ENCODE data around the gene C12orf75. TPM values are rescaled to one million over a fixed set of nuclear protein-coding genes. Genes with fewer than 3 reads are reported as not detected.

Gene C12orf75
- total RNA-seq, 1 donor from 2014 or later = 1.1 TPM

DNA sequence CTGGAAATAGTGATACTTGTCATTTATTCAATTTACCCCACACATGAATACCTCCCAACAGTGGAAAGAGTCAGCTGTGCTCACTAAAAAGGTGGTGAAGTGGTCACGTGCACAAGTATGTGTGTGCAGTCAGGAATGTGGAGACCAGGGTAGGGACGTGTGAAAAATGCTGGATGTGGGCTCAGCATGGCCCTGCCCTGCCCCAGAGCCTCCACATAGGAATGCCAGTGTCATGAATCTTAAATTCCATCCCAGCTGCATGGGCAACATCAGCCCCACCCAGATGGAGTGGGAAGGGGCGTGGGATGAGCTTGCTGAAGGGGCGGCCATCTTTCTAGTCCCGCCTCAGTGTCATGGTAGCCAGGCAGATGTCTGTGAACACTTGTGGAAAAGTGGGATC is 87.7 kb downstream of the C12orf75 start:
- Histone ChIP-seq H3K4me3 (no peak overlapping the region), H3K27ac (replicated peaks) (no peak overlapping the region), H3K4me1 (peaks cover 5% of the 10 kb centered on the region), H3K27me3 (ENCODE audit: low read depth) (no peaks in the 10 kb centered on the region), H3K36me3 (no peaks in the 10 kb centered on the region), H3K9me3 (replicated peaks) (no peaks in the 10 kb centered on the region)
- DNase-seq = no peak
- TF ChIP-seq, protein P1, sequence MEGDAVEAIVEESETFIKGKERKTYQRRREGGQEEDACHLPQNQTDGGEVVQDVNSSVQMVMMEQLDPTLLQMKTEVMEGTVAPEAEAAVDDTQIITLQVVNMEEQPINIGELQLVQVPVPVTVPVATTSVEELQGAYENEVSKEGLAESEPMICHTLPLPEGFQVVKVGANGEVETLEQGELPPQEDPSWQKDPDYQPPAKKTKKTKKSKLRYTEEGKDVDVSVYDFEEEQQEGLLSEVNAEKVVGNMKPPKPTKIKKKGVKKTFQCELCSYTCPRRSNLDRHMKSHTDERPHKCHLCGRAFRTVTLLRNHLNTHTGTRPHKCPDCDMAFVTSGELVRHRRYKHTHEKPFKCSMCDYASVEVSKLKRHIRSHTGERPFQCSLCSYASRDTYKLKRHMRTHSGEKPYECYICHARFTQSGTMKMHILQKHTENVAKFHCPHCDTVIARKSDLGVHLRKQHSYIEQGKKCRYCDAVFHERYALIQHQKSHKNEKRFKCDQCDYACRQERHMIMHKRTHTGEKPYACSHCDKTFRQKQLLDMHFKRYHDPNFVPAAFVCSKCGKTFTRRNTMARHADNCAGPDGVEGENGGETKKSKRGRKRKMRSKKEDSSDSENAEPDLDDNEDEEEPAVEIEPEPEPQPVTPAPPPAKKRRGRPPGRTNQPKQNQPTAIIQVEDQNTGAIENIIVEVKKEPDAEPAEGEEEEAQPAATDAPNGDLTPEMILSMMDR (IDR thresholded peaks at IDR 0.05; ENCODE audit: borderline replicate concordance) = no peak
- intact Hi-C loops (cut with micrococcal nuclease) = no loop called here

DNA sequence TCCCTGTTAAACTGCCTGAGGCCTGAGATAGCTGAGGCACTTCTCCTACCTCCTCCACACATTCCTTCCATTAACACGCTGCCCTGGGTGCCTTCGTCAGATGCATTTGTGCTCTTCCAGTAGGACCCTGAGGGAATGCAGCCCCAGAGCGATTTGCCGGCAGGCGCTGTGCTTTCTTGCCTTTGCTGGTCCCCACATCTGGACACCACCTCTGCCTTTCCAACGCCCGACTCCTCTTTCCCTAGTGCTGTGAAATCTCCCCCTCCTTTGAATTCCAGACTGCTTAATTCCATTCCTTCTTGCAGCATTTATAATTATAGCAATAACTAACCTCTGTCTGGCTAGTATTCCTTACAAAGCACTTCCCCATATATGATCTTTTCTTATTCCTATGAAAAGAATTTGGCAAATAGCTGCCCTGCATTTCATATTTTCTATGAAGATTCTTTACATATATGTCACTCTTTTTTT is 88.4 kb downstream of the C12orf75 start:
- intact Hi-C loops (cut with micrococcal nuclease) = no loop called here
- no peak overlapping the region for H3K4me3 ChIP-seq

DNA sequence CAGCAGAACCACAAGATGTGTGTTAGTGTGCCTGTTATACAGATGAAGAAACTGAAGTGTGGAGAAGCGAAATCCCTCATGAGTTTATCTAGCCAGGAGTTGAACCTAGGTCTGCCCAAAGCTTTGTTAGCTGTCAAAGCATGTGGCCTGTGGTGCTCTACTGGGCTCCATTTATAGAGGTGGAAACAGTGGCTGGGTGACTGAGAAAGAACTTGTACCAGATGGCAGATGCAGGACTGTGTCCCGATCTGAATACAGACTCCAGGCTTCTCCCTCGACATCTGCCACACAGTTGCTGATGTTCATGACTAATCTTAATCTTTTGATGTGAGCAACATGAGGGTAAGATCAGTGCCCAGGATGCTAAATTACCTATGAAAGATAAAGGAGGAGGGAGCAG is 89.1 kb downstream of the C12orf75 start:
- H3K27me3 ChIP-seq (ENCODE audit: low read depth) = no peaks in the 10 kb centered on the region
- no peak overlapping the region for H3K4me3 ChIP-seq
- H3K9me3 ChIP-seq (replicated peaks) = no peaks in the 10 kb centered on the region
- no peaks in the 10 kb centered on the region for H3K36me3 ChIP-seq
- no peak for DNase-seq
- H3K4me1 ChIP-seq = peaks cover 5% of the 10 kb centered on the region
- H3K27ac ChIP-seq (replicated peaks) = no peak overlapping the region
- TF ChIP-seq, protein P1 (IDR thresholded peaks at IDR 0.05; ENCODE audit: borderline replicate concordance) = no peak
- intact Hi-C loops (cut with micrococcal nuclease) = loop anchor here (5.0 to 10.0 kb wide), 2 partner anchors 725 to 803 kb away; no protein-coding TSS in a partner anchor

More for the DNA sequence above, 88.4 kb downstream of the C12orf75 start:
- no peak for DNase-seq
- Histone ChIP-seq H3K27ac (replicated peaks) (no peak overlapping the region), H3K4me1 (peaks cover 5% of the 10 kb centered on the region), H3K27me3 (ENCODE audit: low read depth) (no peaks in the 10 kb centered on the region), H3K36me3 (no peaks in the 10 kb centered on the region), H3K9me3 (replicated peaks) (no peaks in the 10 kb centered on the region)
- TF ChIP-seq, protein P1 (IDR thresholded peaks at IDR 0.05; ENCODE audit: borderline replicate concordance) = no peak

DNA sequence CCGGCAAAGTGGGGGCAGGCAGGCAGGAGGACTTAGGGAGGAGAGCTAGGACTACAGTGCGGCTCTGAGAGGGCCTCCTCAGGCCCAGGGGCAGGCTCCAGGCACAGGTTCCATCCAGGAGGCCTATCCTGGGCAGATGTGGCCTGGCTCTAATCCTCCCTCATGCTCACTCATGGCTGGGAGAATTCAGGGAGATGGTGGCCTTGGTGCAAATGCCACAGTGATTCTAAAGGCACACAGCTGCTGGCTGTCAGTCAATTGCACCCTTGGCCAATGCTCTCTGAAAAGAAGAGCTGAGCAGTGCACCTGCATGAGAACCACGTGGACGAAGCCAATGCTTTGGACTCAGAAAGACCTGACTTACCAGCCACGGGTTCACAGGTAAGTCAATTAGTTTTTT is 89.6 kb downstream of the C12orf75 start:
- Histone ChIP-seq H3K27ac (replicated peaks) (no peak overlapping the region), H3K9me3 (replicated peaks) (no peaks in the 10 kb centered on the region), H3K4me1 (peaks cover 5% of the 10 kb centered on the region), H3K36me3 (no peaks in the 10 kb centered on the region), H3K4me3 (no peak overlapping the region), H3K27me3 (ENCODE audit: low read depth) (no peaks in the 10 kb centered on the region)
- DNase-seq = no peak
- intact Hi-C loops (cut with micrococcal nuclease) = loop anchor here (5.0 to 10.0 kb wide), 2 partner anchors 725 to 802 kb away; no protein-coding TSS in a partner anchor
- TF ChIP-seq, protein P1 (IDR thresholded peaks at IDR 0.05; ENCODE audit: borderline replicate concordance) = no peak

DNA sequence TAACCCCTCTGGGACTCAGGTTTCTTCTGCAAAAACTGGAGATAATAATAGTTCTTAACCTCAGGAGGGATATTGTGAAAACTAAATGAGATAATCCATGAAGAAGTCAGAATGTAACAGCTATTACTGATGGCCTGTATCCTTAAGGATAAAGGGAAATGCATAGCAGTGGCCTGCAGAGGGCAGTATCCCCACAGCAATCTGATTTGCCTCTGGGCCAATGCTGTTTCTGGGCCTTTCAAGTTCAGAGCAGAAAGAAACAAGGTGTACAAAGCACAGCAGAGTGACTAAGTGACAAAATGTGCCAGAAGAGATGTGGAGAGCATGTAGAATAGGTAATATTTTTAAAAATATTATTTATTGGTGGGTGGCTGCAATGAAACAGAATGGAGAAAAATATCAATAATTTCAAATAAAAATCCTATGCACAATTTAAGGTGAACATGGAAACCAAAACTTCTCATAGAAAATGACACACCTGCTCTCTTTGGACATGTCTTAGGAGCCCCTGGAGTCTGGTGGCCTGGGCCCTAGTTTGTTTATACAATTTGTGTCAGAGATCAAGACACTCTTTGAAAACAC is 90.3 kb downstream of the C12orf75 start:
- Histone ChIP-seq H3K36me3 (no peaks in the 10 kb centered on the region), H3K9me3 (replicated peaks) (no peaks in the 10 kb centered on the region), H3K27ac (replicated peaks) (no peak overlapping the region), H3K4me3 (no peak overlapping the region), H3K27me3 (ENCODE audit: low read depth) (no peaks in the 10 kb centered on the region), H3K4me1 (peaks cover 5% of the 10 kb centered on the region)
- TF ChIP-seq, protein P1 (IDR thresholded peaks at IDR 0.05; ENCODE audit: borderline replicate concordance) = peak; percentile 90
- peak; percentile 66 for DNase-seq
- intact Hi-C loops (cut with micrococcal nuclease) = loop anchor here (5.0 to 10.0 kb wide), 2 partner anchors 724 to 802 kb away; no protein-coding TSS in a partner anchor

Other genes starting within 250 kb of the C12orf75 start
- 3.0 TPM for gene ALDH1L2, start 246.2 kb upstream of the C12orf75 start, total RNA-seq
- 23.5 TPM for gene WASHC4, start 223.0 kb upstream of the C12orf75 start, total RNA-seq
- 19.8 TPM for gene APPL2, start 94.5 kb upstream of the C12orf75 start, total RNA-seq

All from left ventricle myocardium inferior (tissue), 1 donor.